ENCODE measurements around the gene GPR119.
"Not testable (repeated sequence)": the region's sequence is repeated elsewhere in the genome, so short reads cannot be mapped to it uniquely, and the experiment has no call there.

The GPR119 gene

DNA sequence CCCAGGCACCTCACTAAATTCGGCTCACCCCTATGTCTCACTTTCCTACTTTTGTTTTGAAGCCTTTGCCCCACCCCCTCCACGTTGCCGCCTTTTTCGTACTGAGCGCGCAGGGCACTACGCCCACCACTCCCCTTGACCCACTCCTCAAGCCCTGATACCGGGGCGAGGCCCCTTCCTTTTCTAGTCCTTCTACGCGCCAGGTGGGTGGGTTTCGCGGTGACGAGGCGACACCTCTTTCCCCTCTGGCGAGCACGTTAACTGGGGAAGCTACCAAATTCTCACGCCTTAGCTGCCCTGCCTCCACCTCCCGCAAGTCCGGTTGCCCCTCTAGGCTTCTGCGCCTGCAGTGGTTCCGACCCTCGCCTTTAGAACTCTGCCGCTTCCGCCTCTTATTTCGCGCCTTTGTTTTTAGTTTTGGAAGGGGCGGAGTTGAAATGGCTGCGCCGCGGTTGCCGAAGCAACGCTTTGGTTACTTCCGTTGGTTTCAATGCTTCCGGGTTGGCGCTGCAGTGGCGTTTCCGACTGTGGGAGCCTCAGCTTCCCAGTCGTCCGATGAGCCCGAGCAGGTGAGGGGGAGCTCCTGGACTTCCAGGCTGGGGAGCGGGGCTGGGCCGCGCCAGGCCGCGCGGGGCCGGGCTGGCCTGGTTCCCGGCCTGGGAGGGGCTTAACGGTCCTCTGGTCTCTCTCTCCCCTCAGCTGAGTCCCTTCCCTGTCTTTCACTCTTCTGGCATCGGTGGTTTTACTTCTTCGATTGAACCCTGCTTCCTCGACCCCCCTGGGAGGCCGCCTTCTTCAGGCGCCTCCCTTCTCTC, 45.9 kb downstream of the GPR119 start, which contains the start of gene SLC25A14:
TSS of gene SLC25A14 (plus strand) at position 512 of the 815 bp plus-strand sequence. CDS start 360 bp downstream, outside the sequence.
- DNase-seq (ENCODE audit: low read depth): peak; percentile 48

- DNase-seq (ENCODE audit: low read depth): not testable (repeated sequence)
These were observed 46.6 kb downstream of the GPR119 start for GRCh38 chrX:130338869-130339268.

GRCh38 chrX:130336531-130336930, 48.9 kb downstream of the GPR119 start:
- no peak for DNase-seq (ENCODE audit: low read depth)
